ENCODE measurements around the gene MAMLD1. TPM values are rescaled to one million over a fixed set of nuclear protein-coding genes. Genes with fewer than 3 reads are reported as not detected.

MAMLD1 gene
- total RNA-seq, 1 donor from 2014 or later, result 4.4 TPM

DNA sequence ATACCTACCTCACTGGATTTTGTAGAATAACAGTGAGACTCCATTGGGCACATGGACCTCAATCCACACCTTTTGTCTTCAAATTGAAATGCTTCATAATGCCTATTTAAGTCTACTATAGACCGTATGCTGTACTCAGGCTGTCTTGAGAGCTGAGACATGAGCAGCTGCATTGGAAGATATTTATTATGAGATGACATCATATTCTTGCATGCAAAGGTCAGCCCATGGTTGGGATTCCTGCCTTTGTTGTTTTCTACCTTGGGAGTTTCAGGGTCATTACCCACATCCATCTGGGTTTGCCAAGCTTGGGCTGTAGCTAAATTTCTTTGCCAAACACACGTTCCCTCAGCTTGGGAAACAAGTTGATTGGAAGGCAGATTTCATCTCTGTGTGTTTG, 33.2 kb upstream of the MAMLD1 start:
- Mint-ChIP-seq H3K36me3 (ENCODE audit: insufficient read depth) (no peaks in the 10 kb centered on the region), H3K4me3 (ENCODE audit: low read depth) (no peak overlapping the region), H3K27ac (no peak overlapping the region), H3K9me3 (ENCODE audit: low read depth) (peaks cover 5% of the 10 kb centered on the region), H3K27me3 (no peaks in the 10 kb centered on the region), H3K4me1 (ENCODE audit: low read depth) (no peaks in the 10 kb centered on the region)
- no peak for DNase-seq (ENCODE audit: low spot score, unreplicated experiment)
- TF ChIP-seq, protein P1, sequence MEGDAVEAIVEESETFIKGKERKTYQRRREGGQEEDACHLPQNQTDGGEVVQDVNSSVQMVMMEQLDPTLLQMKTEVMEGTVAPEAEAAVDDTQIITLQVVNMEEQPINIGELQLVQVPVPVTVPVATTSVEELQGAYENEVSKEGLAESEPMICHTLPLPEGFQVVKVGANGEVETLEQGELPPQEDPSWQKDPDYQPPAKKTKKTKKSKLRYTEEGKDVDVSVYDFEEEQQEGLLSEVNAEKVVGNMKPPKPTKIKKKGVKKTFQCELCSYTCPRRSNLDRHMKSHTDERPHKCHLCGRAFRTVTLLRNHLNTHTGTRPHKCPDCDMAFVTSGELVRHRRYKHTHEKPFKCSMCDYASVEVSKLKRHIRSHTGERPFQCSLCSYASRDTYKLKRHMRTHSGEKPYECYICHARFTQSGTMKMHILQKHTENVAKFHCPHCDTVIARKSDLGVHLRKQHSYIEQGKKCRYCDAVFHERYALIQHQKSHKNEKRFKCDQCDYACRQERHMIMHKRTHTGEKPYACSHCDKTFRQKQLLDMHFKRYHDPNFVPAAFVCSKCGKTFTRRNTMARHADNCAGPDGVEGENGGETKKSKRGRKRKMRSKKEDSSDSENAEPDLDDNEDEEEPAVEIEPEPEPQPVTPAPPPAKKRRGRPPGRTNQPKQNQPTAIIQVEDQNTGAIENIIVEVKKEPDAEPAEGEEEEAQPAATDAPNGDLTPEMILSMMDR (IDR thresholded peaks at IDR 0.05; ENCODE audit: unreplicated experiment), result no peak

DNA sequence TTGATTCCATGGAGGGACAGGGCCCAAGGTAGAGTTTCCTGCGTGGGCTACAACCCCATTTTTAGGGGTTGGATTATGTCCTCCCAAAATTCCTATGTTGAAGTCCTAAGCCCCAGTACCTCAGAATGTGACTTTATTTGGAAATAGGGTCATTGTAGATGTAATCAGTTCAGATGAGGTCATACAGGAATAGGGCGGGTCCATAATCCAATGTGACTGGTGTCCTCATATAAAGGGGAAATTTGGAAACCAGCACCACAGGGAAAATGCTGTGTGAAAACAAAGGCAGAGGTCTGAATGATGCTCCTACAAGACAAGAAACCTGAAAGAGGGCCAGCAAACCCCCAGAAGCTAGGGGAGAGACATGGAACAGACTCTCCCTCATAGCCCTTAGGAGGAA, 31.1 kb upstream of the MAMLD1 start:
- peaks cover 5% of the 10 kb centered on the region for H3K9me3 Mint-ChIP-seq (ENCODE audit: low read depth)
- no peak overlapping the region for H3K4me3 Mint-ChIP-seq (ENCODE audit: low read depth)
- H3K27ac Mint-ChIP-seq, result no peak overlapping the region
- DNase-seq (ENCODE audit: low spot score, unreplicated experiment), result no peak
- TF ChIP-seq, protein P1 (IDR thresholded peaks at IDR 0.05; ENCODE audit: unreplicated experiment), result no peak
- no peaks in the 10 kb centered on the region for H3K4me1 Mint-ChIP-seq (ENCODE audit: low read depth)
- H3K36me3 Mint-ChIP-seq (ENCODE audit: insufficient read depth), result no peaks in the 10 kb centered on the region
- H3K27me3 Mint-ChIP-seq, result no peaks in the 10 kb centered on the region

DNA sequence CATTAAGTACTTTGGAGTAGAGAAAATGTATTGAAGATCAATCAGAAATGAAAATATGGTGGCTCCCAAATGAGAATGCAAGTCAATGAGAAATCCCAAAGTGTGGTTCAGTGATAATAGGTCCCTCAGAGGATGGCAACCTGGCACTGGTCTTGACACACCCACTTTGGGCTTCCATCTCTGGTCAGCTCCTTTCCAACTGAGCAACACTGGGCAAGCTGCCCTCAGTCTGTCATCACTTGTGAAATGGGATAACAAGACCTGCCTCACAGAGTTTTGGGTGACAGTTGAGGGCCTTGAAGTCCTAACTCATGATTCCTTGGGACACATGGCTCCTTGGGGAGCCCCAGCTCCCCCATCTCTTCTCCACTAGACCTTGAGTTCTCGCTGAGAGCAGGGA, 29.0 kb upstream of the MAMLD1 start:
- no peaks in the 10 kb centered on the region for H3K9me3 Mint-ChIP-seq (ENCODE audit: low read depth)
- H3K4me3 Mint-ChIP-seq (ENCODE audit: low read depth), result no peak overlapping the region
- peaks cover 2% of the 10 kb centered on the region for H3K27me3 Mint-ChIP-seq
- TF ChIP-seq, protein P1 (IDR thresholded peaks at IDR 0.05; ENCODE audit: unreplicated experiment), result no peak
- no peak overlapping the region for H3K27ac Mint-ChIP-seq
- no peaks in the 10 kb centered on the region for H3K36me3 Mint-ChIP-seq (ENCODE audit: insufficient read depth)
- no peaks in the 10 kb centered on the region for H3K4me1 Mint-ChIP-seq (ENCODE audit: low read depth)
- no peak for DNase-seq (ENCODE audit: low spot score, unreplicated experiment)

DNA sequence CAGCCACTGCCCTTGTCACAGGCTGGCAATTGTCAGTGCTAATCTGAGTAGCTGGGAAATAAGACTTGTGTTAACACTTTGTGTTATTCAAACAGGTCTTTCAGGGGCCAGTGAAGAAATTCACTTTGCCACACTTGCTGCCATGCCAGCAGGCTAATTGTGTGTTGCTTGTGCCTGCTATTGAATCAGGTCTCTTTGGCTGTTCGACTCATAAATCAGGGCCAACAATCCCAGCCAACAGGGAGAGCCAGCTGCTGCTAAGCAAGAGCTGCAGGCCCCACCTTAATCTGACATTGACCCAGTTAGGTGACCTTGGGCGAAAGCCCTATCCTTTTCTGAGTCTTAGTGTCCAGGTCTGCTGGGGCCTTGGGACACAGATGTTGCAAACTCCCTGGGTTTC, 28.1 kb upstream of the MAMLD1 start:
- Mint-ChIP-seq H3K9me3 (ENCODE audit: low read depth) (no peaks in the 10 kb centered on the region), H3K27ac (no peak overlapping the region), H3K27me3 (peaks cover 2% of the 10 kb centered on the region), H3K4me1 (ENCODE audit: low read depth) (no peaks in the 10 kb centered on the region), H3K4me3 (ENCODE audit: low read depth) (no peak overlapping the region), H3K36me3 (ENCODE audit: insufficient read depth) (no peaks in the 10 kb centered on the region)
- no peak for DNase-seq (ENCODE audit: low spot score, unreplicated experiment)
- TF ChIP-seq, protein P1 (IDR thresholded peaks at IDR 0.05; ENCODE audit: unreplicated experiment), result no peak

DNA sequence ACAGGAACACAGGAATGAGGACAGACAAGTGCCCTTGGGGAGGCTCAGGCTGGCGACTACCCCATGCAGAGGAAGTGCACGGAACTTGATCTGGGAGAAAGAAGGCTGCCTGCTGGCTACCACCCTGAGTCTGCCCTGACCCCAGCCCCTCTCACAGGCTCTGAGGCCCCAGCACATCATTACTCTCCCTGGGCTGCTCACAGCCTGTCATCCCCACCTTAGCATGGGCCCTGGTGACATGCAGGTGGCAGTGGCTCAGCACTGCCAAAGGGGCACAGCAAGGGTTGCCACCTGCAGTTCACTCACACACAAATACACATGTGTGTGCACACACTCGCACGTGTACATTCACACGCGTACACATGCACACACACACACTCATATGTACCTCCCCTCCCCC, 26.1 kb upstream of the MAMLD1 start:
- H3K27me3 Mint-ChIP-seq, result peaks cover 2% of the 10 kb centered on the region
- TF ChIP-seq, protein P1 (IDR thresholded peaks at IDR 0.05; ENCODE audit: unreplicated experiment), result no peak
- H3K4me1 Mint-ChIP-seq (ENCODE audit: low read depth), result no peaks in the 10 kb centered on the region
- H3K4me3 Mint-ChIP-seq (ENCODE audit: low read depth), result no peak overlapping the region
- no peaks in the 10 kb centered on the region for H3K36me3 Mint-ChIP-seq (ENCODE audit: insufficient read depth)
- DNase-seq (ENCODE audit: low spot score, unreplicated experiment), result no peak
- H3K9me3 Mint-ChIP-seq (ENCODE audit: low read depth), result no peaks in the 10 kb centered on the region
- H3K27ac Mint-ChIP-seq, result no peak overlapping the region

Measured in progenitor cell of endocrine pancreas (in vitro differentiated cells).